Stimulated activated CD4-positive, alpha-beta T cell treated with anti-CD3 and anti-CD28 coated beads, Interleukin-12 subunit alpha, Interleukin-12 subunit beta, amount 100 ng/mL, for 48 hours (primary cell): ENCODE data around the gene ZSCAN31.
"Not testable (repeated sequence)": the region's sequence is repeated elsewhere in the genome, so short reads cannot be mapped to it uniquely, and the experiment has no call there.

Source experiments
- DNase-seq, 3 donors: peaks; one replicate each; pipeline ENCODE4 v3.0.0-alpha.2; 2020; ENCODE audit warnings: low read depth in 2 of 3, low spot score in 1 of 3

The ZSCAN31 gene

DNA sequence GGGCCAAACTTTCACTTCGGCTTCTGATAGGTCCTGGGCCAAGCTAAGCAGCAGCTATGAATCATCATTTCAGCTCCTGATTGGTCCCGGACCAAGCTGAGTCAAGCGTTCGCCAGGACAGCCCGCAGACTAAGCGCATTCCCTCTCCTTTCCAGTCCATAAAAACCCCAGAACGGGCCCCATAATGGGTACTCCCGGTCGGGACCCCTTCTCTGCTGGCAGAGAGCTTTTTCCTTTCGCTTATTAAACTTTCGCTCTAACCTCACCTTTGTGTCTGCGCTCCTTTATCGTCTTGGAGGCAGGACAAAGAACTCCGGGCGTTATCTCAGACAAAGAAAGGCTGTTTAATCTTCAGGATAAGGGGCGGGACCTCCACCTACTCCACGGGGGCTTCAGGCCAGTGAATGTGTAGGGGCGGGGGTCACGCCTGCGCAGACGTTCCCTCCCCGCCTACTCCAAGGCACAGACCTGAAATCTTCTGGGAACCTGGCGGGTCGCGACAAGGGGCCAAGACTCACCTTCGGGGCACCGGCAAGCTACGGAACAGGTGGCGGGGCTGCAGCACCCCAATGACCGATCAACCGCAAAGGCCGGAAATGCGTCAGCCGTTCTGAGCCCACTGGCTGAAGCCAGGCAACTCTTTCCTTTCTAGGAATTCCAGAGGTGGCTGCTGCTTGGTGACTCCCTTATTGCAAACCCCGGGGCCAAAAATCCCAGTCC is at the start of gene ZSCAN31:
ZSCAN31 (minus strand) TSS at position 585 of the 720 bp plus-strand sequence. CDS start 6,465 bp downstream, outside the sequence.
- DNase-seq: peak; percentile 56 to 73 (median 67)

DNA sequence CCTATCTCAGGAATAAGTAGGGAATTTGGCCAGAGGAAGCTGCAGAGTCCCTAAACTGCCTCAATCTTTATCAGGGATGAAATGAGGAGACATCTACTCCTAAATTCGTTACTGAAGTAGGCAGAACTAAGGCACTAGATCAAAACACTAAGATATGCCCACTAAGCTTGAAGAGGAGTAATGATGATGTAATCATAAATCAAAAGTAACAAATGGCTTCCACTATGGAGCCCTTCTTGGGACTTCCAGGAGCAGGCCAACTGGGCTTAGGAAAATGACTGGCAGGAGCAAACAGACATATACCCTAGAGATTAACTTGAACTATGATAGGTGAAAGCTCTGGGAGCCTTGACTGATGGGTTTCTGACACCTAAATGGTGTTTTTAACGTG is 48.2 kb upstream of the ZSCAN31 start:
- no peak for DNase-seq

DNA sequence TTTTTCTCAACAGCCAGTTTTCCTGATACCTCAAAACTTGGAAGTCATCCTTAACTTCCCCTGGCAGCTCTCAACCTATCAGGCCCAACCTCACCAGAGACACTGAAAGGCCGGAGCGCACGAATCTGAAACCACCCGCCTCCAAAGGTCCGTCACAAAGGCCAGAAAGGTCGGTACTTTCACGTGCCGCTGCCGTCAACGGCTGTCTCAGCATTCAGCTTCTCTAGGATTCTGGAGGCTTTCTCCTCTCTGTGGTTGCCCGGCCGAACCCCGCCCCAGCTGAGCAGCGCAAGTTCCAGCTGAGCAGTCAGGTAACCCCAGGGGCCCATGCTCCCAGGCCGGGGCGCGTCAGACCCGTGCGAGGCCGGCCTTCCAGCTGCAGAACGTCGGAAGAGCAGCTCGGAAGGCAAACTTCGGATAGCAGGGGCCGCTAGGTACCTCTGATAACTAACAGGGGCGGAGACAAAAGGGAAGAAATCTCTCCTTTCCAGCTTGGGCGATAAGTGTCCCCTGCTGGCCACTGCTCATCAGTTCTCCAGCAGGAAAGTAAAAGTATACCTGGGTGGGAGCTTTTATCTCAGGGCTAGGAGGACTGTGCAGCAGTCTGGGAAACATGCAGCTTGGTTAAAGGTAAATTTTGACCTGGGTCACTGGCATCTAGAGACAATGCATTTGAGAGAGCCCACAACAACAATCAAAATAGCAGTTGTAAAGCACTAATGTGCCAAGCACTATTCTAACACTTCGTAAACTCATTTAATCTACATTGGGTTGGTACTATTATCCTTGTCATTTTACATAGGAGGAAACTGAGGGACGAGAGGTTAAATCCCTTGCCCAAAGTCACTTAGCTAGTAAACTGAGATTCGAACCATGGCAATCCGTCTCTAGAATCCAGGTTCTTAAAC is 47.5 kb upstream of the ZSCAN31 start:
- DNase-seq: peak in 2 of 3 donors; percentile 8 to 16

DNA sequence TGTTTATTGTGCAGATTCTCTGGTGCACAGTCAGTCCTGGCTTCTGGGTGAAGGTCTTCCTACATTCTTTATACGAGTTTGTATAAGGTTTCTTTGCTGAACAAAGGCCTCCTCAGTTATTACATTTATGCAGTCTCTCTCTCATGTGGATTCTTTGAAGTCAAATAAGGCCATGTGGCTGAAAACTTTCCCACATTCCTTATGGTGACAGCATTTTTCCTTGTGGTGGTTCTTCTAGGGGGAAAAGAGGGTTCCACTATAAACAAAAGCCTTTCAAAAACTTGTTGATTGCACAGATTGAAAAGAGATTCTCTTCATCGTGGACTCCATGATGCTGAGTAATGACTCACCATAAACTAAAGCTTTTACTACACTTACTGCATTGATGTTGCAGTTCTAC is 44.4 kb upstream of the ZSCAN31 start:
- DNase-seq: no peak

DNA sequence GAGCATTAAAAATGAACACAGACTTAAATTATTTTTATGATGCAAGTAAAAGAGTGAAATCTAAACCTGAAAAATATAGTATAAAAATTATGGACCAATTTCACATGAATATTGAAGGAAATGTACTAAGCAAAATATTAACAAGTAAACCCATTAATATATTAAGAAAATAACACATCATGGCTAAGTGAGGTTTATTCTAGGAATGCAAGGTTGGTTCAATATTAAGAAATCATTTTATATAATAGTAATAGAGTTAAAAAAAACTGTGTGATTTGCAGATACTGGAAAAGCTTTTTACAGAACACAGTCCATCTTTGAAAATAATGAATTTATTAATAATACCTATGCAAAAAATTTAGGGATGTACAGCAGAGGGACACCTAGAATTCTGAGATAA is 42.7 kb upstream of the ZSCAN31 start:
- DNase-seq: no peak

DNA sequence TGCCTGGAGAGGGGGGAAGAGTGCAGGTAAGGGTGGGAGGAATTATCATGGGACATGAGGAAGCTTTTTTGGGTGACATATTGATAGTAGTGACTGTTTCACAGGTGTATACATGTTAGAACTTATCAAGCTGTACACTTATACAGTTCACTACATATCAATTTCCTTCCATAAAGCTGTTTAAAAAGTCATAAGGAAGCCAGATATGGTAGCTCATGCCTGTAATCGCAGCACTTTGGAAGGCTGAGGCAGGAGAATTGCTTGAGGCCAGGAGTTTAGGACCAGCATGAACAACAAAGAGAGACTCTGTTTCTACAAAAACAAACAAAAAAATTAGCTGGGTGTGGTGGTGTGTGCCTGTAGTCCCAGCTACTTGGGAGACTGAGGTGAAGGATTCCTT is 41.9 kb upstream of the ZSCAN31 start:
- DNase-seq: no peak

DNA sequence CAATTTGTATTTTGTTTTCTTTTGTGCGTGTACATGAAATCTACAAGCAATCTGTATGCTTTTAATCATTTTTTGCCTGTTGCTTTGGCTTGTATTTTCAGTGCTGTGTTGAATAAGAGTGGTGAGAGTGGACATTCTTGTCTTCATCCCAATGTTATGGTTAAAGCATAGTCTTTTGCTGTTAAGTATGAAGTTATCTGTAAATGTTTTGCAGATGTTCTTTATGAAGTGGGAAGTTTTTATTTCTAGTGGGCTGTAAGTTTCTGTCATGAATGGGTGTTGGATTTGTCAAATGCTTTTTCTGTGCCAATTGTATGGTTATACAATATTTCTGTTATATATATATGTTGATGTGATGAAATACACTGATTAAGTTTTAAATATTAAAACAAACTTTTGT is 38.0 kb upstream of the ZSCAN31 start:
- no peak for DNase-seq

DNA sequence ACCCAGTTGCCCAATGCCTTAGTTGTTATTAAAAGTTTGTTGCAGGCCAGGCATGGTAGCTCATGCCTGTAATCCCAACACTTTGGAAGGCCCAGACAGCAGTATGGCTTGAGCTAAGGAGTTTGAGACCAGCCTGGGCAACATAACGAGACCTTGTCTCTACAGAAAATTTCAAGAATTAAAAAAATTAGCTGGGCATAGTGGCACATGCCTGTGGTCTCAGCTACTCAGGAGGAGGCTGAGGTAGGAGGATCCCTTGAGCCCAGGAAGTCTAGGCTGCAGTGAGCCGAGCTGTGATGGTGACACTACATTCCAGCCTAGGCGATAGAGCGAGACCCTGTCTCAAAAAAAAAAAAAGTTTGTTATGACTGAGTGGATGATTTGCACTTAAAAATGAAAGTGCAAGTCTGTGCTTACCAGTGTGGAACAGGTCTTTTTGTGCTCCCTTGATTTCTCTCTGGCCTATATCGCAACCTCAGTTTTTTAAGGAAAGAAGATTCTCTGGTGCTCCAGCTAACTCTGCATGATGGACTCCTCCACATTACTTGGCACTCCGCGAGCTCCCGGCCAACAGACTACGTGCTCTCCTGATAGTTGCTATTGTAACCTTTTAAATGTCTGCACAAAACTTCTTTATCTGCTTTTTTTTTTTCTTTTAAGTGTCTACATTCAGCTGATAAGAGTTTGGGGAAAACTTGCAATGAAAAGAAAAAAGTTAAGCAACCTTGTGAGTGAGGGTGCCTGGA is 35.9 kb upstream of the ZSCAN31 start:
- no peak for DNase-seq

DNA sequence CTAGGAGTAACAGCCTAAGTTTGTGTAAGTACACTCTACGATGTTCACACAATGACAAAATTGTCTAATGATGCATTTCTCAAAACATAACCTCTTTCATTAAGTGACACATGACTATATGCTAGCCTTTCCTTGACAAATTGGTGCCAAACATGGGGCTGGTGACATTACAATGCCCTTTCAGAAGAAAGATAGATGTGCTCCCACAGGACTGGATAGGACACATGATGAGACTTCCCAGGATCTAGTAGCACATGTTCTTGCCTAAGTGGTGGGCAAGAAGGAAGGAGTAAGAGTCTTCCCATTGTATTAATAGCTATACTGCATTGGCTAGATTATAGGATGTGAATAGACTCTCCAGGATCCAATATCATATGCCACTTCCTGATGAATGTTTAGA is 35.3 kb upstream of the ZSCAN31 start:
- DNase-seq: no peak

DNA sequence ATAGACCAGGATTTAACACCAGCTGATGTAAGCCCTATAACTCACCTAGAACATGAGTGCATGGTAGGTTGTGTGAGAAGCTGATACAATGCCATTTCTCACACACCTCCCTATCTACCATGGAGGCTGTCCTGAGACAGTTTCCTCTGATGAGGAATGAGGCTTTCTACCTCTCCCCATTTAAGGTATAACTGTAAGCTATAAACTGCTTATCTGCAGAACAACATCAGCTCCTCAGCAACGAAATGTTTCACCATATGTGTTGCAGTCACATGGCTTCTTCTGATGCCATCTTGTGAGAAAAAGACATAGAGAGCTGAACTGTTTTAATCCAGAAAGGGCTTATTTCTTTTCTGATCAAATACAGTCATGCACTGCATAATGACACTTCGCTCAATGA is 34.5 kb upstream of the ZSCAN31 start:
- no peak for DNase-seq

DNA sequence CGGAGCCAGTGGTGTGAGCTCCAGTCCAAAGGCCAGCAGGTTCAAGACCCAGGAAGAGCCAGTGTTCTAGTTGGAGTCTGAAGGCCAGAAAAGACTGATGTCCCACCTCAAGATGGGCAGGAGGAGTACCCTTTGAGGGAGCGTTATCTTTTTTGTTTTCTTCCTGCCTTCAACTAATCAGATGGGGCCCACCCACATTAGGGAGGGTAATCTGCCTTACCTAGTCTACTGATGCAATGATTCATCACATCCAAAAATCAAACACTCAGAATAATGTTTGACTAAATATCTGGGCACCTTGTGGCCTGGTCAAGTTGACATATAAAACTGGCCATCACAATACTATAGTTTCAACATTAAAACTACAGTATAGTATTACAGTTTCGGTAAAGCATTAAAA is 33.5 kb upstream of the ZSCAN31 start:
- DNase-seq: no peak

DNA sequence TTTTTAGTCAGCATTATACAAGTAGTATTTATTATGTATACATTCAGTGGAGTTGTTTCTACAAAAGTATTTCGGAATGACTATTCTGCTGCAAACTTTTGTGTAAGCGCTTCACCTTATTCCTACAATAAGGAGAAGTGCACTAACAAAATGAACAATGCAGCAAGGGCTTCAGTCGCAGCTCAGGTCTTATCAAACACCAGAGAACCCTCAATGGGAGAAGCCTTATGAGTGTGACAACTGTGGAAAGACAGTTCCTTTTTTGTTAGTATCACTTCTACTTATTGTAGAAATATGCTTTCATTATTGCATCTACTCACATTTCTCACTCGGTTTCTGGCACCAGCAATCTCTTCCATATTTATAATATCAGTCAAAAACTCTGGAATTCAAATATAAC is 32.6 kb upstream of the ZSCAN31 start:
- no peak for DNase-seq

DNA sequence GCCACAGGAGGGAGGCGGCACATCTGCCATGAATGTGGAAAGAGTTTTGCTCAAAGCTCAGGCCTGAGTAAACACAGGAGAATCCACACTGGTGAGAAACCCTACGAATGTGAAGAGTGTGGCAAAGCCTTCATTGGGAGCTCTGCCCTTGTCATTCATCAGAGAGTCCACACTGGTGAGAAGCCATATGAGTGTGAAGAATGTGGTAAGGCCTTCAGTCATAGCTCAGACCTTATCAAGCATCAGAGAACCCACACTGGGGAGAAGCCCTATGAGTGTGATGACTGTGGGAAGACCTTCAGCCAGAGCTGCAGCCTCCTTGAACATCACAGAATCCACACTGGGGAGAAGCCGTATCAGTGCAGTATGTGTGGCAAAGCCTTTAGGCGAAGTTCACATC is 29.6 kb upstream of the ZSCAN31 start:
- DNase-seq: not testable (repeated sequence)

DNA sequence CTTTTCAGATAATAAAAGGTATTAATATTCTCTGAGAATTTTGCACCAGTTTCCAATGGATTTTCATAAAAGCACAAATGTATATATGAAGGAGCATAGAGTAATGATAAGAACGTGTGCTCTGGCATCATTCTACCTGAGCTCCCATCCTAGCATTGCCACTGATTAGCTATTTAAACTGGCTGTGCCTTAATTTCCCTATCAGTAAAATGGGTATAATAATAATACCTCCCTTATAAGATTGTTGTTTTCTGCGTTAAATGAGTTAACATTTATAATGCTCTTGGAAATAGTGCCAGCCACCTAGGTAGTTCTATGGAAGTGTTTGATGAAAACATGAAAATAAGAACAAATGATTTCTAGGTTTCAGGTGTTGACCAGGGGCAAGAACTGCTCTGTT is 25.0 kb upstream of the ZSCAN31 start:
- no peak for DNase-seq

DNA sequence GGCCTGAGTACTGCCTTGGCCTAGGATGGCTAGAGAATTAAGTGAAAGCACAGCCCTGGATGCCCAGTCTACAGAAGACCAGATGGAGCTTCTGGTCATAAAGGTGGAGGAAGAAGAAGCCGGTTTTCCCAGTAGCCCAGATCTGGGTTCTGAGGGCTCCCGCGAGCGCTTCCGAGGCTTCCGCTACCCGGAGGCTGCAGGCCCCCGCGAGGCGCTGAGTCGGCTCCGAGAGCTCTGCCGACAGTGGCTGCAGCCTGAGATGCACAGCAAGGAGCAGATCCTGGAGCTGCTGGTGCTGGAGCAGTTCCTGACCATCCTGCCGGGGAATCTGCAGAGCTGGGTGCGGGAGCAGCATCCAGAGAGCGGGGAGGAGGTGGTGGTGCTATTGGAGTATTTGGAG is 23.6 kb upstream of the ZSCAN31 start:
- not testable (repeated sequence) for DNase-seq

DNA sequence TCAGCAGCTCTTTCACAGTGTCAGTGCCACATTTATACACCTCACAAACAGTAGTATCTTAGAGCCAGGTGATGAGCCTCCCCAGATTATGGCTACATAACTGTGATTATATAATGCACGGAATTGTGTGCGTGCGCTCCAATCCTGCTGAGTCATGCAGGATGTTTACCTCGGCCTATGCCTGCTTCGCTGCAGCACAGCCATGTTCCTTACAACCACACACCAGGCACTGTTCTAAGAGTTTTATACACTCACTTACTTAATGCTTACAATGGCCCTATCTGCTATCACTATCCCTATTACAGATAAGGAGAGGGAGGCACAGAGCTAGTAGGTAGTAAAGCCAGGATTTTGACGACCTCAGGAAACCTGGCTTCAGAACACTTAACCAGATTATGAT is 21.1 kb upstream of the ZSCAN31 start:
- DNase-seq: no peak

DNA sequence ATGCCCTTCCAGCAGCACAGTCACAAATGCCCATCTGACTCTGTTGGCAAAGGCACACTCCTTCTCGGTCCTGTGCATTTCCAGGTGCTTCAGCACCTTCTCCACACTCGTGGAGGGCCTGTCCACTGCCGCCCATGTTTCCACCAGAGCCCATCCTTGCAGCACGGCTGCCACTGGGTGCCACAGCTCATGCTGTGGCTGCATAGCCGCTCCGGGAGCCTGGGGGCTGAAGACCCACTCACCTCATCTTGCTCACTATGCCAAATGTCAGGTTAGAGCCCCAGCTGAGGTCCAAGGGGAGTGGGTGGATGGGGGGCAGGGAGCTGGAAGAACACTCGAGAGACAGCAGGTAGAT is 20.7 kb upstream of the ZSCAN31 start:
- DNase-seq: no peak

DNA sequence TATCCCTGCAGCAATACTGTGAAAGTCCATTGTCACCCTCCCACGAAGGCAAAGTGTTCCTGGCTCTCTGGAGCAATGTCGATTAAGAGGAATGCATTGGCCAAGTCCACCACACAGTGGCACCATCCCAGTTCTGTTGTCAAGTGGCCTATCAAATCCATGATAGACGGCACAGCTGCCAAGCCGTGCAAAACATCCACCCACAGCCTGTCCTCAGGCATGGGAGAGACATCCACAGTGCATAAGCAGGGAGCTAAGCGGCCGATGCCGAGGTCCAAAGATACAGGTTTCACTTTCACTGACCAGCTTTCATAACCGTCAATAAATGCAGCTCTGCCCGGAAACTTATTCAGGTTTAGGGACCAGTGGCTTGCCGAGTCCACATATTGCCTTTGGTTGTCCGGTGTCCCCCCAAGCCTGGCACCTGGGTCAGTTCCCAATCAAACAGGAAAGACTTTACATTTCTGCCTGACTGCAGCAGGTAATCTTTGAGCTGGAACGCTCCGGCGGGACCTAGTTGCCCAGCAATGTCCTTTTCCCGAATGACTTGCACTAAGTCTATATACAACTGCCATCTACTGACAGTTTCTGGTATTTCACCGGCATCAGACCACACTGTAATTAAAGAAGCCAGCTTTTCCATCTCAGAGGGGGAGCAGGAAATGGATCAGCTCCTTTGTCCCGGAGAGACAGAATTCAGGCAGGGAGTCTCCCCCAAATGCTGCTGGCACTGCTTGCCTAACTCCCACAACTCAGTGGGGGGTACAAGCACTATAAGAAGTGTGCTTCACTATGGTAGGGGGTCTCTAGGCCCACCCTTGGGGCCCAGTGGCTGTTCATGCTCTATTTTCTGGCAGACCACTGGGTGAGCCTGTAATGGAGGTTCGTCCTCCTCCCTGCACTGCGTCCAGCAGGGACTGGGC is 20.1 kb upstream of the ZSCAN31 start:
- DNase-seq: peak in 2 of 3 donors; percentile 34 to 87

DNA sequence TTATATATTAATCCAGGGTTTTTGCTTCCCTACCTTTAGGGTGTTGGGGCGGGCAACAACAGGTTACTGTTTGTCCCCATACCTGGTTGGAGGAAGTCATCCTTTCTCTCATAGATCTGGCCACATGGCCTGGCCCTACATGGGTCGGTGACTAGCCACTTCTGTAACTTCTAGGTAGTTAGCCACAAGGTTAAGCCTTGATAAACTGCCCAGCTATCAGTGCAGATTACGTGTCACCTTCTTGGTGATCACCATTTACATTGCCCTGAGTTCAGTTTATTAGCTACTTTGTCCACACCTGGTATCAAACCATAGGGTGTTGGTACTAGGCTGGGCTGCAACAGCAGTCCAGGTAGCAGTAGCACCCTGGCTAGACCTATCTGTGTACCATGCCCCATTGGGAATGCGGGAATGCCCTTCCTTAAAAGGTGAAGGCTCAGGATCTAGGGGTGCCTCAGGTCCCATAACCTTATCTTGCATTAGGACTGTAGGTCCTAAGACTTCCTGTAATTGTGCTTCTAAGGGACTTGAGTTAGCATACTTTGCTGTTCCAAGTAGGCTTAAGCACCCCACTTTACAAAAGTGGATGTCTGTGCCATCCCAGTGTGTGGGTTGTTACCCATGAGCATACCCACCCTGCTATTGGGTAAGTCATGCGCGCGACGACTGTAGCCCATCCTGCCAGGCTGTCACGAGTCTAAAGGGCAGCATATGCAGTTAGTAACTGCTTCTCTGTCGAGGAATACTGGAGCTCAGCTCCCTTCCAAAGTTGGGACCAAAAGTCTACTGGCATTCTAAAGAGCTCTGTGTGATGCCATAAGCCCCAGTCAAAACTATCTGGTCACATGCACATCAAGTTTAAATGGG is 19.0 kb upstream of the ZSCAN31 start:
- DNase-seq: no peak
